NOMO-1 (cell line): ENCODE data around the gene CRIM1.

ENCODE experiments used
- DNase-seq, 2 experiments: peaks; one replicate each; lab custom pipeline; 2025; ENCODE audit not compliant: unreplicated experiment in 2 of 2; lab: John Stamatoyannopoulos, UW

CRIM1 gene

GRCh38 chr2:36511858-36512603, 156.5 kb downstream of the CRIM1 start:
- no peak for DNase-seq

GRCh38 chr2:36512705-36513104, 157.1 kb downstream of the CRIM1 start:
- no peak for DNase-seq

- no peak for DNase-seq
These were observed 158.1 kb downstream of the CRIM1 start for GRCh38 chr2:36513661-36514060.

- no peak for DNase-seq
These were observed 160.0 kb downstream of the CRIM1 start for GRCh38 chr2:36515538-36515937.

GRCh38 chr2:36516136-36516870, 160.7 kb downstream of the CRIM1 start:
- DNase-seq: no peak

DNA sequence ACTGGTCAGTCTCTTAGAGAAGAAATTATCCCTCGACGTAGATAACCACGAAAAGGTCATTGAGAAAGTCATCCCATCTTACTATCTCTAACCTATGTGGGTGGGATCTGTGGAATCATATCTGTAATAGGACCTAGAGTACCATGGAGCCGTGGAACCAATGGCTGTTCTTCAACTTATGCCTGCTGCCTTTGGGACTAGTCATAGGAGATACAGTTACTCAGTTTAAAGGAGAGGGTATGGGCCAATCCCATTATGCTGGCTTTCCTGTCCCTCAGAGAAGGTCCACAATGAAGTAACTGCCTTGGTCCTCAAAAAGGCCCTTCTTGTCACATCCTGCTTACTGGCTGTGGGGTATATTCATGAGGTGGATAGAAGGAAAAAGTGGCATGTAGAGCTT, 164.9 kb downstream of the CRIM1 start:
- no peak for DNase-seq

DNA sequence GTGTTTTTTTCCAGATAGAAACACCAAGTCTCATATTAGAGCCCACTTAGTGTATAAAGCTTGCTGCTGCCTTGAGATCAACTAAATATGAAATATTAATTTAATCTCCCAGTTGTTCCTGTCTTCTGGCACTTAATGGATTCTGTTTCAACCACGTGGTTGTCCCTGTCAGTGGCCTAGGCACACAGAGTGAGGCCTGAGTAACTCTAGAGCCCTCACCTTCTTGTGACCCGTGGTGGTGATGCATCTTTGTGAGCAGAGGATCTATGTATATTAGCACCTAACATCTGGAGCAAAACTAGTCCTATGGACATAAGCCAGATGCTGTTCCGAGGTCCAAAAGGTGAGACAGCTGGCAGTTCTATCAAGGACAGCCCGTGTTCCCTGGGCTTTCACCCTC, 167.6 kb downstream of the CRIM1 start:
- DNase-seq: no peak

DNA sequence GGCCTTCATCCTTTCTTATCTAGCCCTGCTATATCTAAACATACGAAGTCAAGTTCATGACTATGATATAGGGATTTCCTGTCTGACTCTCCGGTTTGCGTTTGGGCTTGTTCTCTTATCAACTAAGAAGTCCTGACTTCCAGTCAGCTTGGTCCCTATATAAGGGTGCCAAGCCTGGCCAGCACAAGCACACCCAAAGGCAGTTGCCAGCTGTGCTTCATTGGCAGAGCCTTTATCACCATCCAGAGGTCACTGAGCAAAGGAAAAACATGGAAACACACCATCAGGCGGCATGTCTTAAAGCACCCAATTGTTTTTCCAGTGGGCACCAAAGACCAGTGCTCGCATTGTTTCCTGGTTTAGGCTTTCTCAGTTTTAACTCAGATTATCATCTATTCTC, 169.7 kb downstream of the CRIM1 start:
- no peak for DNase-seq

DNA sequence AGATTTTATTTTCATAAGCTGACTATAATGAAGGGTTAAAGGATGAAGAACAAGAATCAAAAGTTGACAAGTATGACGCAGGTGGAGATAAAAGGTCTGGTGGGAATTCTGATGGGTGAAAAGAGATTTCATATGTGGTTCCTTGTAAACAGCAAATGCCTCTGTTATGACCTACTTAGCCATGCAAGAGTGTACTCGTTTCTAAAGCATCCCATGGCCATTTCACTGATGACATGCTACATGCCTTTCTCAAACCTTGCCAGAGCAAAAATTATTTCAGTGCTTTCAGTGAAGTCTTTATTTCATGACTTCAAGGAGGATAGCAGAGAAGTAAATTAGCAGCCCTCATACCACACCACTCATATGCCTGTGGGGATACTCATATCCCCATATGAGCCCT, 170.6 kb downstream of the CRIM1 start:
- no peak for DNase-seq

DNA sequence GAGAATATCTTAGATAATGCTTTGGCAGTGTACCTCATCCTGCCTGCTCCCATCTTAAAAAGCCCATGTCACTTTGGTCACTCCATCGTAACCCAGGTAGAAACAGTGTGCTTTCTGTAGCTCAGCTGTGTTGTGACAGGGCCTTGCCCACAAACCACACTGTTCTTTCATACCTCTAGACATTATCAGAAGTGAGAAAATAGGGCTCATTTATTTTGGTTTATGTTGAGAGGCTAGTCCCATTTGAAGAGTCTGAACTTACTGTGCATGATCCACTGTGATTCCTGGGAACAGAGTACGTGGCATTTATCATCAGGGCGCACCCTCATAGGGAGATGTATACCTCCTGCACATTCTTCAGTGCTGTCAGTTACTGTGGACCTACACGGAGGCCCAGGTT, 172.7 kb downstream of the CRIM1 start:
- DNase-seq: no peak

DNA sequence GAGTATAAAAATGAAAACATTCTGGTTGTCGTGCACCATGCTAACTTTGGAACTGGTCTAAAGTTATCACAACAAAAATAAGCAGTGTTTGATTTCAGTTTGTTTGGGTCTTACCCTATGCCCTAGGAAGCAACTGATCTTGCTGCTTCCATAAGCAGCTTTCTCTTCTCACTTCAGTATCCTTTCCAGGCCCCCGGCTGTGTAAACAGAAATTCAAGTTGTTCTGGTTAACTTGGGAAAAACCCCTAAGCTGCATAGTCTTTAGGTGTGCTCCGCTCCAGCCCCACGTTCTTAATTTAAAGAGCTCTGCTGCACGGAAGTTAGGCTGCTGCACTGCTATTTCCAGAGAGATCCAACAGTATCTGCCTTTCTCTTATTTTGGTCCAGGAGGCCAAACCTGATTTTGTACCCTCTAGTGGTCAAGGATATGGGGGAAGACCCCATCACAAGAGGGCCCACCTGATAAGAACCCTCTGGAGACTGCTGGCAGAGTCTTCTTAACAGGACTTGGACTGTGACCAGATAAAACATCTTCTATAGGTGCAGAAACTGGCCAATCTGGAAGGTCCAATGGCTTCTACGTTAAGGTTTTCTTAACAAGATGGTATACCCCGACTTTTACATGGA, 173.3 kb downstream of the CRIM1 start:
- DNase-seq: no peak

- DNase-seq: peak; percentile 1 to 26
These were observed 174.8 kb downstream of the CRIM1 start for GRCh38 chr2:36530178-36530982.

DNA sequence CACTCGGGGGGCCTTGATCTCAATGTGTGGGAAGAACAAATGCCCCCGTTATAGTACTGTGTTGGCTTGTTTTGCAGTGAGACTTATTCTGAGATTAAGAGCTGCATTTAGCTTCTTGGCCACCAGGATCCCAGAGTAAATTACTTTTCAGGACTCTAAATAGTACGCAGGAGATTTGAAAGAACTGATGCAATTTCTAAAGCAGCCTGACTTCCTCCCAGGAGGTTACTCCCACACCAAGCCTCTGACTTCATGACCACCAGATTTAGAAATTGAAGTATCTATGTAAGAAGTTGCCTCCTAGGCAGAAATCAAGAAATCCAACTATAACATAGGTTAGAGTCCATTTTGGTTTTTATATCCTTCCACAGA, 175.4 kb downstream of the CRIM1 start:
- DNase-seq: peak; percentile 29 to 81

DNA sequence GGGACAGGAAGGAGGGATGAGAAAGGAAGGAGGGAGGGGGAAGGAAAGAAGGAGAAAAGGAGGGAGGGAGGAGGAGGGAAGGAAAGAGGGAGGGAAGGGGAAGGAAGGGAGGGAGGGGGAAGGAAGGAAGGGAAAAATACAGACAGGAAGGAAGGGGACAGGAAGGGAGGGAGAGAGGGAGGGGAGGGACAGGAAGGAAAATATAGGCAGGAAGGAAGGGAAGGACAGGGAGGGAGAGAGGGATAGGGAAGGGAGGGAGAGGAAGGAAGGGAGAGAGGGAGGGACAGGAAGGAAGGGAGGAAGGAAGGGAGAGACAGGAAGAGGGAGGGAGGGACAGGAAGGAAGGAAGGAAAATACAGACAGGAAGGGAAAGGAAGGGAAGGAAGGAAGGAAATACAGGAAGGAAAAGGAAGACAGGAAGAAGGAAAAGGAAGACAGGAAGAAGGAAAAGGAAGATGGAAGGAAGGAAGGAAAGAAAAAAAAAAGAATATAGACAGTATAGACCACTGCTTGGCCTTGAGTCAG, 178.8 kb downstream of the CRIM1 start:
- no peak for DNase-seq

- DNase-seq: no peak
These were observed 179.5 kb downstream of the CRIM1 start for GRCh38 chr2:36535099-36535498.

- no peak for DNase-seq
These were observed 181.2 kb downstream of the CRIM1 start for GRCh38 chr2:36536776-36537175.

GRCh38 chr2:36538335-36538734, 182.8 kb downstream of the CRIM1 start:
- no peak for DNase-seq

DNA sequence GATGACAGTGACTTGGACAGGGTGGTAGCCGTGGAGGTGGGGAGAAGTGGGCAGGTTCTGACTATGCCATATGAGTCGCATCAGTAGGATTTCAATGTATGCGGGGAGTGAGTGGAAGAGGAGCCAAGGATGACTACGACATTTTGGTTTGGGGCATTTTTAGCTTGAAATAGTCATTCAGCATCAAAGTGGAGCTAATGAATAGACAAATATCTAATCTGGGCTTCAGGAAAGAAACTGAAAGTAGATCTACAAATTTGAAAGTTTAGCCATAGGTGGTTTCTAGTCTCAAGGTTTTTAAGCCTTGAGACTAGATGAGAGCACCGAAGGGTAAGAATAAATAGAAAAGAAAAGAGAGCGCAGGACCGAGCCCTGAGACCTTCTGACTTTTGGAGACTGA, 184.1 kb downstream of the CRIM1 start:
- no peak for DNase-seq

- no peak for DNase-seq
These were observed 185.6 kb downstream of the CRIM1 start for GRCh38 chr2:36540986-36541754.

GRCh38 chr2:36541891-36542595, 186.5 kb downstream of the CRIM1 start:
- DNase-seq: no peak
